HepG2 (cell line): ENCODE results near the gene ZNF684. TPM values are rescaled to one million over a fixed set of nuclear protein-coding genes. Genes with fewer than 3 reads are reported as not detected.

Experiments used
- ATAC-seq: fragments of 200-7000 bp; cut with Tn5 transposase; 3 replicates; pipeline ENCODE4 v1.9.1; 2020; ENCODE audit warnings: mild to moderate bottlenecking, moderate library complexity
- BruUV-seq: library from RNA; stranded (reverse); fragments of 400-500 nt; replicated peaks from 2 replicates; lab custom pipeline; 2021; lab: Mats Ljungman, UMichigan
- CTCF ChIA-PET: fragments of 300-600 bp; formaldehyde crosslinking; extraction: SDS; loops from one replicate; lab custom pipeline; 2021; ENCODE audit warnings: low total read pairs, inconsistent platforms, low intra/inter-chr PET ratio; lab: Yijun Ruan, JAX
- POLR2A ChIA-PET: fragments of 350-600 bp; sonication (Branson Sonifier 250); formaldehyde crosslinking; loops from one replicate; lab custom pipeline; 2020; ENCODE audit warnings: antibody characterized with exemption, inconsistent platforms; lab: Yijun Ruan, JAX
- DNase-seq: peaks from one replicate; pipeline ENCODE4 v3.0.0-alpha.2; 2015; ENCODE audit warnings: low spot score
- FAIRE-seq: peaks from 3 replicates; lab custom pipeline; 2011; peaks lifted over from hg19 to GRCh38; lab: Jason Lieb, UNC
- H2AFZ ChIP-seq: one replicate; pipeline ENCODE4 v1.6.1; 2011; ENCODE audit warnings: low read length, inconsistent platforms
- H3K27ac ChIP-seq: fragments of 300-600 bp; 3 replicates; pipeline ENCODE4 v1.8.0; 2011; ENCODE audit warnings: mixed run types, mild to moderate bottlenecking, mixed read lengths, low read length, inconsistent platforms; ENCODE audit not compliant: insufficient read depth; ENCODE audit errors: extremely low read length
- H3K27me3 ChIP-seq, 2 experiments: fragments of 200-600 bp in 1 of 2; 2 replicates in 1 of 2; 3 replicates in 1 of 2; pipeline versions ENCODE4 v1.6.0 to v1.8.0; 2011; ENCODE audit warnings: low read length in 2 of 2, mild to moderate bottlenecking in 2 of 2, moderate library complexity in 2 of 2, inconsistent platforms in 1 of 2; ENCODE audit not compliant: insufficient read depth in 2 of 2, control insufficient read depth in 1 of 2
- H3K36me3 ChIP-seq, 2 experiments: fragments of 200-600 bp in 1 of 2; replicated peaks in 1 of 2; 2 replicates in 1 of 2; 3 replicates in 1 of 2; pipeline versions ENCODE4 v1.5.1 to v1.8.0; 2011; ENCODE audit warnings: low read length in 2 of 2, inconsistent platforms in 1 of 2; ENCODE audit not compliant: insufficient read depth in 2 of 2, control insufficient read depth in 1 of 2
- H3K4me1 ChIP-seq: 2 replicates; pipeline ENCODE4 v1.5.1; 2012; ENCODE audit warnings: low read length, inconsistent platforms; ENCODE audit not compliant: insufficient read depth
- H3K4me2 ChIP-seq: 2 replicates; pipeline ENCODE4 v1.6.0; 2011; ENCODE audit warnings: low read depth, low read length, inconsistent platforms
- H3K4me3 ChIP-seq, 3 experiments: fragments of 200-600 bp in 1 of 3; sonication (generic), shearing (Covaris generic) in 1 of 3; replicated peaks in 1 of 3; 2 replicates each; pipeline ENCODE4 v1.5.1; 2011 to 2016; ENCODE audit warnings: low read length in 3 of 3, inconsistent platforms in 2 of 3, low read depth in 2 of 3, mild to moderate bottlenecking in 2 of 3, control low read depth in 1 of 3, mixed read lengths in 1 of 3; ENCODE audit not compliant: insufficient read depth in 1 of 3
- H3K79me2 ChIP-seq: one replicate; pipeline ENCODE4 v1.6.1; 2011; ENCODE audit warnings: low read length, inconsistent platforms; ENCODE audit not compliant: insufficient read depth
- H3K9ac ChIP-seq: 2 replicates; pipeline ENCODE4 v1.6.0; 2011; ENCODE audit warnings: mild to moderate bottlenecking, low read depth, low read length, inconsistent platforms; ENCODE audit not compliant: insufficient read depth
- H3K9me3 ChIP-seq: 2 replicates; pipeline ENCODE4 v1.5.1; 2012; ENCODE audit warnings: mild to moderate bottlenecking, low read length
- H4K20me1 ChIP-seq: 2 replicates; pipeline ENCODE4 v1.6.0; 2011; ENCODE audit warnings: inconsistent platforms, mild to moderate bottlenecking, low read length, moderate library complexity; ENCODE audit not compliant: insufficient read depth
- ATRX ChIP-seq: sonication (generic); formaldehyde crosslinking; IDR thresholded peaks from 2 replicates; pipeline ENCODE4 v1.4.0; 2020; ENCODE audit warnings: missing genetic modification reagents, borderline replicate concordance
- PAF1 ChIP-seq: IDR thresholded peaks from 2 replicates; pipeline ENCODE4 v1.6.1; 2016; ENCODE audit warnings: missing genetic modification reagents, missing compliant biosample characterization
- POLR2AphosphoS2 ChIP-seq: IDR thresholded peaks from 2 replicates; pipeline ENCODE4 v1.6.1; 2011; ENCODE audit warnings: low read depth, low read length, improper control_type of control experiment
- SP4 ChIP-seq: sonication (generic); formaldehyde crosslinking; IDR thresholded peaks from 2 replicates; pipeline ENCODE4 v1.8.1; 2023; ENCODE audit warnings: mild to moderate bottlenecking, missing genetic modification reagents
- SRSF4 ChIP-seq: fragments of 200-400 bp; formaldehyde crosslinking; IDR thresholded peaks from one replicate; pipeline ENCODE4 v1.6.1; 2018; ENCODE audit warnings: mild to moderate bottlenecking, low read depth, low read length, moderate library complexity; ENCODE audit not compliant: poor library complexity, severe bottlenecking
- SUZ12 ChIP-seq: fragments of 150-350 bp; IDR thresholded peaks from 2 replicates; pipeline ENCODE4 v1.6.1; 2014; ENCODE audit warnings: low read depth, low read length
- ZKSCAN8 ChIP-seq: IDR thresholded peaks from 2 replicates; pipeline ENCODE4 v1.6.1; 2016; ENCODE audit warnings: borderline replicate concordance, missing genetic modification reagents, missing compliant biosample characterization
- ZNF280B ChIP-seq: sonication (generic); formaldehyde crosslinking; IDR thresholded peaks from 2 replicates; pipeline ENCODE4 v1.5.0; 2020; ENCODE audit warnings: missing genetic modification reagents, mild to moderate bottlenecking, borderline replicate concordance
- ZNF784 ChIP-seq: sonication (generic); formaldehyde crosslinking; IDR thresholded peaks from 2 replicates; pipeline ENCODE4 v1.5.1; 2020; ENCODE audit warnings: missing genetic modification reagents, mild to moderate bottlenecking, borderline replicate concordance
- ZNF792 ChIP-seq: IDR thresholded peaks from 2 replicates; pipeline ENCODE4 v1.6.1; 2016
- ZSCAN9 ChIP-seq: IDR thresholded peaks from 2 replicates; pipeline ENCODE4 v1.6.1; 2016; ENCODE audit warnings: borderline replicate concordance
- in situ Hi-C: cut with HindIII; loops from 2 replicates; pipeline ENCODE4 v1.10.0; 2017; ENCODE audit warnings: low pct_unique_long_range_greater_than_20kb; ENCODE audit not compliant: extremely low pct_ligation_motif_present
- intact Hi-C: fragments of 100-400 bp; cut with micrococcal nuclease; formaldehyde crosslinking; loops from one replicate; pipeline ENCODE4 v1.10.0; 2022; ENCODE audit not compliant: unreplicated experiment
- polyA plus RNA-seq, 8 experiments: library from polyadenylated mRNA; depleted of rRNA in 3 of 8; stranded (reverse) in 7 of 8; unstranded in 1 of 8; fragments of >200 nt; fragmentation: Illumina TruSeq in 4 of 8; extraction: Trizol in 4 of 8; gene quantifications; 2 replicates each; pipeline versions ENCODE4 v1.2.1 to v1.2.3, GENCODE V29; 2011 to 2016; ENCODE audit warnings: low read depth in 4 of 8, missing spikeins in 1 of 8, mixed read lengths in 1 of 8; ENCODE audit not compliant: insufficient read depth in 1 of 8
- total RNA-seq, 5 experiments: library from RNA; depleted of rRNA; stranded (reverse); fragments of >200 nt; fragmentation: Illumina TruSeq; extraction: Trizol; gene quantifications; 2 replicates each; pipeline ENCODE4 v1.2.3, GENCODE V29; 2016; ENCODE audit warnings: low read depth in 1 of 5
- TF ChIP-seq, protein P1 (sequence below): sonication (generic); formaldehyde crosslinking; IDR thresholded peaks from 2 replicates; pipeline ENCODE4 v1.4.0; 2020; ENCODE audit warnings: missing genetic modification reagents

The ZNF684 gene
- total and polyA plus RNA-seq, 2 of the 13 experiments (the other 11 are each of a cell fraction or from before 2014, with no cell fraction given), result 6.5 to 15.2 TPM

- H3K79me2 ChIP-seq, result no peaks in the 10 kb centered on the region
- H3K9me3 ChIP-seq, result no peaks in the 10 kb centered on the region
- in situ Hi-C loops, result no loop called here
- no peaks in the 10 kb centered on the region for H3K36me3 ChIP-seq
- no peak for FAIRE-seq
- DNase-seq, result no peak
- no peak for TF ChIP-seq ZKSCAN8 (CRISPR knock-in tag)
- no peak for TF ChIP-seq SP4 (CRISPR knock-in tag)
- TF ChIP-seq, protein P1, sequence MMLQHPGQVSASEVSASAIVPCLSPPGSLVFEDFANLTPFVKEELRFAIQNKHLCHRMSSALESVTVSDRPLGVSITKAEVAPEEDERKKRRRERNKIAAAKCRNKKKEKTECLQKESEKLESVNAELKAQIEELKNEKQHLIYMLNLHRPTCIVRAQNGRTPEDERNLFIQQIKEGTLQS, result no peak
- no peak for TF ChIP-seq SUZ12
- no peak for TF ChIP-seq ZNF792
- no peak for TF ChIP-seq ZSCAN9
- no peak for TF ChIP-seq ATRX (CRISPR knock-in tag)
- TF ChIP-seq ZNF784 (CRISPR knock-in tag), result no peak
- TF ChIP-seq SRSF4, result no peak
- TF ChIP-seq PAF1 (CRISPR knock-in tag), result no peak
- no peak for TF ChIP-seq ZNF280B (CRISPR knock-in tag)
- no peak for TF ChIP-seq POLR2AphosphoS2
- TF ChIP-seq, all 625 proteins: peak for 0
- Histone ChIP-seq H3K4me1 (no peaks in the 10 kb centered on the region), H4K20me1 (no peaks in the 10 kb centered on the region), H3K27ac (no peak overlapping the region), H3K4me3 (no peak overlapping the region), H3K27me3 (peaks cover 0 to 7% of the 10 kb centered on the region in 2 experiments; a peak in 2 of 5 replicates), H3K4me2 (no peak overlapping the region), H3K9ac (no peak overlapping the region), H2AFZ (no peak overlapping the region)
- CTCF ChIA-PET, result no interaction called here
- no peak for ATAC-seq
- intact Hi-C loops, result no loop called here
- no TSS peak for BruUV-seq
- POLR2A ChIA-PET, result no interaction called here
Measured at GRCh38 chr1:40575336-40575735, 43.9 kb downstream of the ZNF684 start.
